Fibroblast of lung (primary cell): ENCODE results near the gene TP63. TPM values are rescaled to one million over a fixed set of nuclear protein-coding genes. Genes with fewer than 3 reads are reported as not detected.

Experiments used
- DNase-seq, 2 donors: peaks; one replicate each; pipeline versions ENCODE4 v3.0.0 to v3.0.0-alpha.2; 2010; ENCODE audit warnings: low read depth in 2 of 2
- H2AFZ ChIP-seq: 2 replicates; pipeline ENCODE4 v1.5.1; 2012; ENCODE audit warnings: low read length, control low read depth, inconsistent platforms
- H3K27ac ChIP-seq: 2 replicates; pipeline ENCODE4 v1.5.1; 2011; ENCODE audit warnings: low read length, control low read depth; ENCODE audit not compliant: insufficient read depth
- H3K27me3 ChIP-seq: 2 replicates; pipeline ENCODE4 v1.5.1; 2011; ENCODE audit warnings: mild to moderate bottlenecking, low read length; ENCODE audit not compliant: control insufficient read depth, insufficient read depth
- H3K36me3 ChIP-seq: 2 replicates; pipeline ENCODE4 v1.5.1; 2011; ENCODE audit warnings: low read length; ENCODE audit not compliant: control insufficient read depth, insufficient read depth
- H3K4me1 ChIP-seq: 2 replicates; pipeline ENCODE4 v1.5.1; 2011; ENCODE audit warnings: low read length; ENCODE audit not compliant: control insufficient read depth, insufficient read depth; ENCODE audit errors: extremely low read depth
- H3K4me2 ChIP-seq: 2 replicates; pipeline ENCODE4 v1.5.1; 2011; ENCODE audit warnings: low read length, control low read depth; ENCODE audit not compliant: insufficient read depth; ENCODE audit errors: extremely low read depth
- H3K4me3 ChIP-seq, 4 experiments: fragments of 200-600 bp in 1 of 4; sonication (generic) in 1 of 4; replicated peaks in 1 of 4; 2 replicates each; pipeline ENCODE4 v1.5.1; 2011 to 2016; ENCODE audit warnings: low read length in 4 of 4, low read depth in 3 of 4, mild to moderate bottlenecking in 3 of 4, control low read depth in 2 of 4, inconsistent platforms in 1 of 4, mixed read lengths in 1 of 4; ENCODE audit not compliant: insufficient read depth in 1 of 4; ENCODE audit errors: control extremely low read depth in 1 of 4
- H3K79me2 ChIP-seq: 2 replicates; pipeline ENCODE4 v1.5.1; 2012; ENCODE audit warnings: mild to moderate bottlenecking, low read length, inconsistent platforms; ENCODE audit not compliant: control insufficient read depth, insufficient read depth
- H3K9ac ChIP-seq: 2 replicates; pipeline ENCODE4 v1.5.1; 2011; ENCODE audit warnings: mild to moderate bottlenecking, low read length, control low read depth; ENCODE audit not compliant: insufficient read depth
- H3K9me3 ChIP-seq: 2 replicates; pipeline ENCODE4 v1.5.1; 2012; ENCODE audit warnings: low read depth, low read length; ENCODE audit not compliant: control insufficient read depth, insufficient read depth
- H4K20me1 ChIP-seq: 2 replicates; pipeline ENCODE4 v1.5.1; 2011; ENCODE audit warnings: low read length; ENCODE audit not compliant: control insufficient read depth, insufficient read depth; ENCODE audit errors: extremely low read depth
- EZH2 ChIP-seq: IDR thresholded peaks from 2 replicates; pipeline ENCODE4 v1.5.1; 2012; ENCODE audit warnings: low read length, control low read depth, mild to moderate bottlenecking; ENCODE audit errors: missing control alignments
- polyA plus RNA-seq, 2 donors: library from polyadenylated mRNA; depleted of rRNA in 1 of 2; stranded (reverse) in 1 of 2; unstranded in 1 of 2; fragments of >200 nt; gene quantifications; 2 replicates each; pipeline ENCODE4 v1.2.1, GENCODE V29; 2011 to 2012; ENCODE audit warnings: missing spikeins in 1 of 2
- total RNA-seq: library from RNA; depleted of rRNA; stranded (reverse); fragments of >200 nt; gene quantifications from 2 replicates; pipeline ENCODE4 v1.2.1, GENCODE V29; 2014
- TF ChIP-seq, protein P1 (sequence below), 2 donors: IDR thresholded peaks in 1 of 2; conservative IDR thresholded peaks in 1 of 2; 1 replicate in 1 of 2; 2 replicates in 1 of 2; pipeline ENCODE4 v1.5.1; 2011 to 2012; ENCODE audit warnings: low read length in 2 of 2, control low read depth in 1 of 2, inconsistent platforms in 1 of 2, low read depth in 1 of 2, mild to moderate bottlenecking in 1 of 2

TP63 gene
- total and polyA plus RNA-seq, 2 donors (not counting 1 experiment from before 2014, with no cell fraction given) = 0.06 TPM; not detected in 1

DNA sequence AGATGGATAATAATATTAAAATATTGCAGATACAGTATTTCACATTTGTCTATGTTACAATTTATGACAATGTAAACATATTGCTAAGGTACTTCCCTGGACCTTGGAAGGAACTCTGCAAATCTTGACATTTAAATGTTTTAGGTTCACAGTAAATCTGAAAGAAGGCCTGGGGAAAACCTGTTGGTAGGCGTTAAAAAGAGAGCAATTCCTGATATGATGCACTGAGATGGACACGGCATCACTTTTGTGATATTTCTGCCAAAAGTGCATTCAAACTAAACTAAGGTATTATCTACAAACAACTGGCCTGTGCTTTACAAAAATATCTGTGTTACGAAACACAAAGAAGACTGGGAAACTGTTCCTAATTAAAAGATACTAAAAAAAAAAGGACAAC, 6.1 kb upstream of the TP63 start:
- Histone ChIP-seq H4K20me1 (no peaks in the 10 kb centered on the region), H3K27me3 (no peaks in the 10 kb centered on the region), H3K4me1 (no peaks in the 10 kb centered on the region), H3K79me2 (no peaks in the 10 kb centered on the region), H3K4me3 (no peak overlapping the region), H3K9ac (no peak overlapping the region), H3K36me3 (no peaks in the 10 kb centered on the region), H3K9me3 (no peaks in the 10 kb centered on the region), H3K27ac (no peak overlapping the region), H3K4me2 (no peak overlapping the region), H2AFZ (no peak overlapping the region)
- TF ChIP-seq EZH2 = no peak
- TF ChIP-seq, protein P1, sequence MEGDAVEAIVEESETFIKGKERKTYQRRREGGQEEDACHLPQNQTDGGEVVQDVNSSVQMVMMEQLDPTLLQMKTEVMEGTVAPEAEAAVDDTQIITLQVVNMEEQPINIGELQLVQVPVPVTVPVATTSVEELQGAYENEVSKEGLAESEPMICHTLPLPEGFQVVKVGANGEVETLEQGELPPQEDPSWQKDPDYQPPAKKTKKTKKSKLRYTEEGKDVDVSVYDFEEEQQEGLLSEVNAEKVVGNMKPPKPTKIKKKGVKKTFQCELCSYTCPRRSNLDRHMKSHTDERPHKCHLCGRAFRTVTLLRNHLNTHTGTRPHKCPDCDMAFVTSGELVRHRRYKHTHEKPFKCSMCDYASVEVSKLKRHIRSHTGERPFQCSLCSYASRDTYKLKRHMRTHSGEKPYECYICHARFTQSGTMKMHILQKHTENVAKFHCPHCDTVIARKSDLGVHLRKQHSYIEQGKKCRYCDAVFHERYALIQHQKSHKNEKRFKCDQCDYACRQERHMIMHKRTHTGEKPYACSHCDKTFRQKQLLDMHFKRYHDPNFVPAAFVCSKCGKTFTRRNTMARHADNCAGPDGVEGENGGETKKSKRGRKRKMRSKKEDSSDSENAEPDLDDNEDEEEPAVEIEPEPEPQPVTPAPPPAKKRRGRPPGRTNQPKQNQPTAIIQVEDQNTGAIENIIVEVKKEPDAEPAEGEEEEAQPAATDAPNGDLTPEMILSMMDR (conservative IDR thresholded peaks at IDR 0.05 in 1 of 2, IDR thresholded peaks at IDR 0.05 in 1 of 2; ENCODE audit: low read depth in 1 of 2, low read length in 2 of 2) = no peak
- DNase-seq = no peak

DNA sequence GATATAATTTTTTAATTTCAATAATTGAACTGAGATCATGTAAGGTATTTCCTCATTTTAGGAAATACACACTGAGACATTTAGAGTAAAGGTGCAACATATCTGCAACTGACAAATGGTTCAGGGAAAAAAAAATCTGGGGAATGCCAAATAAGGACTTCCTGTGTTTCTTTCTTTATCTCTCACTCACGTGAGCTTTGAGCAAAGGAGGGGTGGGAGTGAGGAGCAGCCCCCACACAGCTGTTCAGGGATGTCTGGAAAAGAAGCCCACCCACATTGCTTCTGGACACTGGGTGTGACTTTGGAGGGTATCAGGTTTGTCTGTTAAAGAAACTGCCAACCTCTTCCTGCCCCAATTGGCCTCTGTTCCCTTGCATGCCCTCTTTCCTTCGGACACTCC, 5.6 kb upstream of the TP63 start:
- H3K9ac ChIP-seq = no peak overlapping the region
- H3K79me2 ChIP-seq = no peaks in the 10 kb centered on the region
- no peaks in the 10 kb centered on the region for H3K4me1 ChIP-seq
- DNase-seq = no peak
- no peak for TF ChIP-seq EZH2
- TF ChIP-seq, protein P1 (conservative IDR thresholded peaks at IDR 0.05 in 1 of 2, IDR thresholded peaks at IDR 0.05 in 1 of 2; ENCODE audit: low read depth in 1 of 2, low read length in 2 of 2) = no peak
- H2AFZ ChIP-seq = no peak overlapping the region
- H3K4me3 ChIP-seq = no peak overlapping the region
- H3K4me2 ChIP-seq = no peak overlapping the region
- no peaks in the 10 kb centered on the region for H3K27me3 ChIP-seq
- H3K27ac ChIP-seq = no peak overlapping the region
- no peaks in the 10 kb centered on the region for H4K20me1 ChIP-seq
- H3K9me3 ChIP-seq = no peaks in the 10 kb centered on the region
- H3K36me3 ChIP-seq = no peaks in the 10 kb centered on the region

DNA sequence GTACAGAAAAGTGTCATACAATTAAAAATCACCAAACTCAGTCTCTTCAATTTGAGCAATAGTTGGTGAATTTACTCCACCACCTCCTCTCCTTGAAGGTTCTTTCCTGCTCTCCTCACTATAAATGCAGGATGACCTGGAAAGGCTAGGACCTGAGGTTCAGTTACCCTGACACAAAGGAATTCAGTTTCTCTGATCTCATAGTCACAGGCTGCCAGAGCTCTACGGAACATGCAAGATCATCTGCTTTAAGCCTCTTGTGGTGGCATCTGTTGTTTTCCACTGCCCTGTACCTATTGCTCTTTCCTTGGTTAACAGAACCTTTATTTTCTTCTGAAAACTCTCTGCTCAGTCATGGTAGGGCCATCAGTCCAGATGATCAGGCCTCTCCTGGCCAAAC, 4.9 kb upstream of the TP63 start:
- TF ChIP-seq, protein P1 (conservative IDR thresholded peaks at IDR 0.05 in 1 of 2, IDR thresholded peaks at IDR 0.05 in 1 of 2; ENCODE audit: low read depth in 1 of 2, low read length in 2 of 2) = no peak
- TF ChIP-seq EZH2 = no peak
- no peak overlapping the region for H3K4me3 ChIP-seq
- H2AFZ ChIP-seq = no peak overlapping the region
- H3K79me2 ChIP-seq = no peaks in the 10 kb centered on the region
- H3K27ac ChIP-seq = no peak overlapping the region
- H3K27me3 ChIP-seq = no peaks in the 10 kb centered on the region
- DNase-seq = no peak
- H4K20me1 ChIP-seq = no peaks in the 10 kb centered on the region
- H3K36me3 ChIP-seq = no peaks in the 10 kb centered on the region
- no peak overlapping the region for H3K4me2 ChIP-seq
- no peaks in the 10 kb centered on the region for H3K4me1 ChIP-seq
- H3K9ac ChIP-seq = no peak overlapping the region
- no peaks in the 10 kb centered on the region for H3K9me3 ChIP-seq
